GM12875 (cell line): ENCODE measurements around the gene GGA3.
"Not testable (repeated sequence)": the region's sequence is repeated elsewhere in the genome, so short reads cannot be mapped to it uniquely, and the experiment has no call there.

Source experiments
- H3K4me3 ChIP-seq: one replicate; pipeline ENCODE4 v1.5.1; 2011; ENCODE audit warnings: low read depth, low read length, control low read depth
- TF ChIP-seq, protein P1 (sequence below): IDR thresholded peaks from 2 replicates; pipeline ENCODE4 v1.5.1; 2011; ENCODE audit warnings: low read depth, mild to moderate bottlenecking, control low read depth, inconsistent platforms, low read length, moderate library complexity, borderline replicate concordance; ENCODE audit not compliant: insufficient read depth

The GGA3 gene

DNA sequence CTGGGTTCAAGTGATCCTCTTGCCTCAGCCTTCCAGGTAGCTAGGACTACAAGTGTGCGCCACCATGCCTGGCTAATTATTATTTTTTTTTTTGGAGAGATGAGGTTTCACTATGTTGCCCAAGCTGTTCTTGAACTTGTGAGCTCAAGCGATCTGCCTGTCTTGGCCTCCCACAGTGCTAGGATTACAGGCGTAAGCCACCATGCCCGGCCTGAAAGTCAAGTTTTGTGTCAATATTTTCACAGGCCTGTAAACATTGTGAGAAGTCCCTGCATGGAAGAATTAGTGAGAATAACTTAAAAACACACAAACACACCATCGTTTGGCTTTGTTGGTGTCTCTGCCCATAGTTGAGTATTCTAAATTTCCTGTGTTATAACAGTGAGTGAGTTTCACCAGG, 33.7 kb downstream of the GGA3 start:
- TF ChIP-seq, protein P1, sequence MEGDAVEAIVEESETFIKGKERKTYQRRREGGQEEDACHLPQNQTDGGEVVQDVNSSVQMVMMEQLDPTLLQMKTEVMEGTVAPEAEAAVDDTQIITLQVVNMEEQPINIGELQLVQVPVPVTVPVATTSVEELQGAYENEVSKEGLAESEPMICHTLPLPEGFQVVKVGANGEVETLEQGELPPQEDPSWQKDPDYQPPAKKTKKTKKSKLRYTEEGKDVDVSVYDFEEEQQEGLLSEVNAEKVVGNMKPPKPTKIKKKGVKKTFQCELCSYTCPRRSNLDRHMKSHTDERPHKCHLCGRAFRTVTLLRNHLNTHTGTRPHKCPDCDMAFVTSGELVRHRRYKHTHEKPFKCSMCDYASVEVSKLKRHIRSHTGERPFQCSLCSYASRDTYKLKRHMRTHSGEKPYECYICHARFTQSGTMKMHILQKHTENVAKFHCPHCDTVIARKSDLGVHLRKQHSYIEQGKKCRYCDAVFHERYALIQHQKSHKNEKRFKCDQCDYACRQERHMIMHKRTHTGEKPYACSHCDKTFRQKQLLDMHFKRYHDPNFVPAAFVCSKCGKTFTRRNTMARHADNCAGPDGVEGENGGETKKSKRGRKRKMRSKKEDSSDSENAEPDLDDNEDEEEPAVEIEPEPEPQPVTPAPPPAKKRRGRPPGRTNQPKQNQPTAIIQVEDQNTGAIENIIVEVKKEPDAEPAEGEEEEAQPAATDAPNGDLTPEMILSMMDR = no peak
- H3K4me3 ChIP-seq = no peak overlapping the region

DNA sequence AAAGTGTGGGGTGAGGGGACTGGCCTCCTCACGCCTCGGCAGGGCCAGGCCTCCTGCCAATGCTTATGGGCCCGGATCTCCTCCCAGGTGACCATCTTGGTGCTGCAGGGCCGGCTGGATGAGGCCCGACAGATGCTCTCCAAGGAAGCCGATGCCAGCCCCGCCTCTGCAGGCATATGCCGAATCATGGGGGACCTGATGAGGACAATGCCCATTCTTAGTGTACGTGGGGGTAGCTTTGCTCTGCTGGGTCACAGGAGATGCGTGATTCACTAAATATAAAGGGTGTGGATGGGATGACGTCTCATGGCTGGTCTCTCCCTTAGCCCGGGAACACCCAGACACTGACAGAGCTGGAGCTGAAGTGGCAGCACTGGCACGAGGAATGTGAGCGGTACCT, 36.4 kb downstream of the GGA3 start:
- TF ChIP-seq, protein P1 = no peak
- no peak overlapping the region for H3K4me3 ChIP-seq

DNA sequence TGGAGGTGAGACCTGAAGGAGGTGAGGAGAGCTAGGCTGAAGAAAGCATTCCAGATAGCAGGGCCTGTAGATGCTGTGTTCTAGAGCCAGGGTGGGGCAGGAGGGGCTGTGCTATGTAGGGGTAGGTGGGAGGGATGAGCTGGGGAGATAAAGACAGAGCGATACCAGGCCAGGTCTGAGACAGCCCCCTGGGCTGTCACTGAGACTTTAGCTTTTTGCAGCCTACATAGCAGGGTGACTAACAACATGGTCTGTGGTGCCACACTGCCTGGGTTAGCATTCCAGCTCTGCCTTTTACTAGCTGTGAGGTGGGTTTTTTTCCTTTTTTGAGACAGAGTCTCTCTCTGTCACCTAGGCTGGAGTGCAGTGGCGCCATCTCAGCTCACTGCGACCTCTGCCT, 41.6 kb downstream of the GGA3 start:
- no peak overlapping the region for H3K4me3 ChIP-seq
- TF ChIP-seq, protein P1 = no peak

DNA sequence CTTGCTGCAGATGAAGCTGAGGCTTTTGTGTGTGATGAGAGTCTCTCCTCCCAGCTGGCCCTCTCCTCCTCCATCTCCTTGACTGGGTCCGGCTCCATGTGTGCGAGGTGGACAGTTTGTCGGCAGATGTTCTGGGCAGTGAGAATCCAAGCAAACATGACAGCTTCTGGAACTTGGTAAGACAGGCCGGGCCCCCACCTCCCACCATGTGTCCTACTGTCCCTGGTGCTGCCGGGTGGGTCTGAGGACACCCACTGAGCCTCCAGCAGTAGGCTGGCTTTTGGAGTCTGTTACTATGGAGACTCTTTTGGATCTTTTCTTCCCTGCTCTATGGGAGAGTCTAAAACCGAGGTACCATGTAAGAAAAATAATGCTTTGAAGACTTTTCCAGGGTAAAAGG, 43.3 kb downstream of the GGA3 start:
- no peak overlapping the region for H3K4me3 ChIP-seq
- TF ChIP-seq, protein P1 = no peak

DNA sequence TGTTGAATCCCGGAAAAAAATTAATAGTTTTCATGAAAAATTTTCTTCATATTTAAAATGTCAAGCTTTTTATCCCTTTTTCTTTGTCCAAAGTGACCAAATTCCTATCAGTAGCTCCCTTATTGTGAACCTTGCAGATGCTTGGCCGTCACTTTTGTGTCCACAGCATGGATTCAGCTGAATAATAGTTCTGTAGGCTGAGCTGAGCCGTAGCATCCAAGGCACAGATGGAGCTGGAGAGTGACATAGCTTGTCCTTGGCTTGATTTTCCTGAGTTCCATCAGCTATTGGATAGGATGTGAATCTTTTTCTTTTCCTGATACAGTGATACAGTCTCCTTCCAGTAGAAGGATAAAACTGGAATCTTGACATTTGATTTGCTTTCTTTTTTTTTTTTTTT, 52.3 kb downstream of the GGA3 start:
- TF ChIP-seq, protein P1 = no peak
- H3K4me3 ChIP-seq = no peak overlapping the region

DNA sequence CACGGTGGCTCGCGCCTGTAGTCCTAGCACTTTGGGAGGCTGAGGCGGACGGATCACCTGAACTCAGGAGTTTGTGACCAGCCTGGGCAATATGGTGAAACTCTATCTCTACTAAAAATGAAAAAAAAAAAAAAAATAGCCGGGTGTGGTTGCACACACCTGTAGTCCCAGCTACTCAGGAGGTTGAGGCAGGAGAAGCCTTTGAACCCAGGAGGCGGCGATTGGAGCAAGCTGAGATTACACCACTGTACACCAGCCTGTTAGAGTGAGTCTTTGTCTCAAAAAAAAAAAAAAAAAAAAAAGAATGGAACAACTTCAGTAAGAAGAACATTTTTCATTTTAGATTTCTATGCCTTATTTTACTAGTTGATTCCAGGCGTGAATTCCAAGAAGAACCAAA, 53.2 kb downstream of the GGA3 start:
- TF ChIP-seq, protein P1 = no peak
- no peak overlapping the region for H3K4me3 ChIP-seq

DNA sequence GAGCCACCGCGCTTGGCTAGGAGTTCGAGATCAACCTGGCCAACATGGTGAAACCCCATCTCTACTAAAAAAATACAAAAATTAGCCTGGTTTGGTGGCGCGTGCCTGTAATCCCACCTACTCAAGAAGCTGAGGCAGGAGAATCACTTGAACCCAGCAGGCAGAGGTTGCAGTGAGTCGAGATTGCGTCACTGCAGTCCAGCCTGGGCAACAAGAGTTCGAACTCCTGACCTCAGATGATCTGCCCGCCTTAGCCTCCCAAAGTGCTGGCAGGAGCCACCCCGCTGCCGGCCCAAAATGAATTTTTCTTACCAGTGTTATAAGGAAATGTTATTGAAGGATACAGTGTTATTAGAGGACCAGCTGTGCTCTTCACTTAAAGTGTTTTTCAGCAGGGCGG, 53.6 kb downstream of the GGA3 start:
- TF ChIP-seq, protein P1 = no peak
- no peak overlapping the region for H3K4me3 ChIP-seq

DNA sequence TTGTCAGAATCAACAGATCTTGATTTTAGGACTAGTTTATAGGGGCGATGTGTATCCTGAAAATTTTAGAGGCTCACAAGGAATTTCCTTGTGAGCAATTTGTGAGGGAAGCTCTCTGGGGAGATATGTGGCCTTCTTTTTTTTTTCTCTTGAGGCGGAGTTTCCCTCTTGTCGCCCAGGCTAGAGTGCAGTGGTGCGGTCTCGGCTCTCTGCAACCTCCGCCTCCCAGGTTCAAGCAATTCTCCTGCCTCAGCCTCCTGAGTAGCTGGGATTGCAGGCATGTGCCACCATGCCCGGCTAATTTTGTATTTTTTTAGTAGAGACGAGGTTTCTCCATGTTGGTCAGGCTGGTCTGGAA, 54.4 kb downstream of the GGA3 start:
- not testable (repeated sequence) for H3K4me3 ChIP-seq
